Measurements from ENCODE around the gene THAP7. TPM values are rescaled to one million over a fixed set of nuclear protein-coding genes. Genes with fewer than 3 reads are reported as not detected.

THAP7 gene
- total RNA-seq, 1 experiment from 2014 or later, result 24.9 TPM

DNA sequence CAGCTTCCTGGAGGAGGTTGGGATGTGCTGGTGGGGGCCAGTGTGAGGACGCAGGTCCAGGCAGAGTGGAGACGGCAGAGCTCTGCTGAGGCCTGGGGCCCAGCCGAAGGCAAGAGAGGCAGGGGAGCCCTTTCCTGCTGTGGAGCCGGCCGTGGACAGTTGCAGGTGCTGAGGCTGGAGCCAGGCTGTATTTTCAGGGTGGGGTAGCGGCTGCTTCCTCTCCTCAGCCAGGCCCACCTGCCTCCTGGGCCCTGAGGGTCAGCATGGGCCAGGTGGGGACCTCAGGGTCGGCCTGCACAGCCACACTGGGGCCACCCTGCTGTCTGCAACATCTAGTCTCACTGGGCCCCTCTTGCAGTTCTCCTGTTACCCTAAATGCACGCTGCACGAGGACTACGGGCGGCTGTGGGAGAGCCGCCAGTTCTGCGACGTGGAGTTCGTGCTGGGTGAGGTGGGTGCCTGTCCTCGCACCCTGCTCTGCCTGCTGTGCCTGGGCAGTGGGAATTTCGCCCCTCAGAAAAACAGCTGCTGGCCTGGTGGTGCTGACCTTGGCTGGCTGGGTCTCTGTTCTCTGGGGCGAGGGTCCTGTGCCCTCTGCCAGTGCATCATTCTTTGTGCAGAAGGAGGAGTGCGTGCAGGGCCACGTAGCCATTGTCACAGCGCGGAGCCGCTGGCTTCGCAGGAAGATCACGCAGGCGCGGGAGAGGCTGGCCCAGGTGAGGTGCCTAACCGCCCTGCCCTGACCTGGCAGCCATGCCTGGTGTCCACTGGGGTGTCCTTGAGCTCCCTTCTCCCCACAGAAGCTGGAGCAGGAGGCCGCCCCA lies 8.4 kb downstream of the THAP7 start:
- TF ChIP-seq, protein P1, sequence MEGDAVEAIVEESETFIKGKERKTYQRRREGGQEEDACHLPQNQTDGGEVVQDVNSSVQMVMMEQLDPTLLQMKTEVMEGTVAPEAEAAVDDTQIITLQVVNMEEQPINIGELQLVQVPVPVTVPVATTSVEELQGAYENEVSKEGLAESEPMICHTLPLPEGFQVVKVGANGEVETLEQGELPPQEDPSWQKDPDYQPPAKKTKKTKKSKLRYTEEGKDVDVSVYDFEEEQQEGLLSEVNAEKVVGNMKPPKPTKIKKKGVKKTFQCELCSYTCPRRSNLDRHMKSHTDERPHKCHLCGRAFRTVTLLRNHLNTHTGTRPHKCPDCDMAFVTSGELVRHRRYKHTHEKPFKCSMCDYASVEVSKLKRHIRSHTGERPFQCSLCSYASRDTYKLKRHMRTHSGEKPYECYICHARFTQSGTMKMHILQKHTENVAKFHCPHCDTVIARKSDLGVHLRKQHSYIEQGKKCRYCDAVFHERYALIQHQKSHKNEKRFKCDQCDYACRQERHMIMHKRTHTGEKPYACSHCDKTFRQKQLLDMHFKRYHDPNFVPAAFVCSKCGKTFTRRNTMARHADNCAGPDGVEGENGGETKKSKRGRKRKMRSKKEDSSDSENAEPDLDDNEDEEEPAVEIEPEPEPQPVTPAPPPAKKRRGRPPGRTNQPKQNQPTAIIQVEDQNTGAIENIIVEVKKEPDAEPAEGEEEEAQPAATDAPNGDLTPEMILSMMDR (IDR thresholded peaks at IDR 0.05; ENCODE audit: unreplicated experiment), result no peak
- Mint-ChIP-seq H3K27me3 (ENCODE audit: insufficient read depth, unreplicated experiment) (no peaks in the 10 kb centered on the region), H3K36me3 (ENCODE audit: insufficient read depth, unreplicated experiment) (peaks cover 4% of the 10 kb centered on the region), H3K4me3 (ENCODE audit: unreplicated experiment) (no peak overlapping the region), H3K4me1 (ENCODE audit: insufficient read depth, unreplicated experiment) (no peaks in the 10 kb centered on the region), H3K9me3 (ENCODE audit: unreplicated experiment) (no peaks in the 10 kb centered on the region), H3K27ac (ENCODE audit: low read depth, unreplicated experiment) (no peak overlapping the region)
- POLR2A ChIA-PET, result no interaction called here
- CTCF ChIA-PET, result no interaction called here
- intact Hi-C loops (cut with micrococcal nuclease), result no loop called here
- BruUV-seq (replicated peaks), result no TSS peak
- no peak for DNase-seq (ENCODE audit: unreplicated experiment)

DNA sequence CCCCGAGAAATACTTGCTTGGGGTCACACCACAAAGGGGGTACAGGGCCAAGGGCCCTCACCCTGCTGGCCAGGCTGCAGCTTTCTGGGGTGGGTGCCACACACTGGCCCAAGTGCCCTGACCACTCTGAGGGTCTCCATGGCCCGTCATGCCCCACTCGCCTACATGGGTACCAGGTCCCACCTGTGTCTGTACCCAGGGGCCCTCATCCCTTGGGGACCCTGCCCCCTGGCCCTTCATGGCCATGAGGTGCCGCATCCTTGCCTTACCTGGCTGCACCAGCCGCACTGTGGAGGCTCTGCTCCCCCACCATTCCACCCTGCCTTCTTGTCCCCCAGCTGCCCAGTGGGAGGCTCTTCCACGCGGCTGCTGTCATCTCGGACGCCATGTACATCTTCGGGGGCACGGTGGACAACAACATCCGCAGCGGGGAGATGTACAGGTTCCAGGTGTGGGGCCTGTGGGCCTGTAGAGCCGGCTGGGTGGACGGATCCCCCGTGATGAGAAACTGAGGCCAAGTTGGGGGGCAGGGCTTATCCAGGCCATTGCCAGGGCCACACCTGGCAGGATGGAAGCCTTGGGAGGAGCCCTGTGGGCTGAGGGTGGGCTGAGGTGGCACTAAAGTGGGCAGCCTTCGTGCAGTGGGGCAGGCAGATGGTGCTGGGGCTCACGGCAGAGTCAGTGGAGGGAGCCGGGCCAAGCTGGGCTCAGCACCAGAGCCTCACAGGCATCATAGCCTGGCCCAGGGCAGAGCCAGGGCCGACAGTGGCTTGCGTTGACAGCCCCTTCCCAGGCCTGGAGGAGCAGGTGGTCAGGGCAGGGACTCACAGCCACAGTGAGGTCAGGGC lies 9.2 kb downstream of the THAP7 start:
- CTCF ChIA-PET, result no interaction called here
- H3K4me1 Mint-ChIP-seq (ENCODE audit: insufficient read depth, unreplicated experiment), result no peaks in the 10 kb centered on the region
- intact Hi-C loops (cut with micrococcal nuclease), result no loop called here
- DNase-seq (ENCODE audit: unreplicated experiment), result no peak
- POLR2A ChIA-PET, result interaction anchor here (2.0 kb wide), 1 partner anchor 9 kb away, joined by 6 read pairs; the partner anchor contains the start of gene THAP7
- BruUV-seq (replicated peaks), result no TSS peak
- no peak overlapping the region for H3K4me3 Mint-ChIP-seq (ENCODE audit: unreplicated experiment)
- H3K27me3 Mint-ChIP-seq (ENCODE audit: insufficient read depth, unreplicated experiment), result no peaks in the 10 kb centered on the region
- H3K27ac Mint-ChIP-seq (ENCODE audit: low read depth, unreplicated experiment), result no peak overlapping the region
- no peaks in the 10 kb centered on the region for H3K9me3 Mint-ChIP-seq (ENCODE audit: unreplicated experiment)
- TF ChIP-seq, protein P1 (IDR thresholded peaks at IDR 0.05; ENCODE audit: unreplicated experiment), result no peak
- H3K36me3 Mint-ChIP-seq (ENCODE audit: insufficient read depth, unreplicated experiment), result peaks cover 4% of the 10 kb centered on the region

DNA sequence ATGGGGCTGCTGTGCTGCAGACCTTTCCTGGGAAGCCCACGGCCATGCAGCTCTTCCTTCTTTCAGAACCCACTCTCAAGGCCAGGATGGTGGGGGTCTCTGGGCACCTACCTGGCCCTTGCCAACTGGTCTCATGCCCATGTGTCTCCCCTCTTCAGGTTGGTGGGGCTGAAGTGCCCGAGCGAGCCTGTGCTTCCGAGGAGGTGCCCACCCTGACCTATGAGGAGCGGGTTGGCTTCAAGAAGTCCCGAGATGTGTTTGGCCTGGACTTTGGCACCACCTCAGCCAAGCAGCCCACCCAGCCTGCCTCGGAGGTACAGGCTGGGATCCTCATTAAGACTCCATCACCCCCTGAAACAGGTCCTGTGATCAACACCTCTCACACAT lies 9.9 kb downstream of the THAP7 start:
- no peak overlapping the region for H3K4me3 Mint-ChIP-seq (ENCODE audit: unreplicated experiment)
- no peaks in the 10 kb centered on the region for H3K9me3 Mint-ChIP-seq (ENCODE audit: unreplicated experiment)
- ChIA-PET CTCF (interaction anchor here (2.6 kb wide), 1 partner anchor 106 kb away, joined by 7 read pairs; no protein-coding TSS in a partner anchor), POLR2A (interaction anchor here (2.0 kb wide), 1 partner anchor 9 kb away, joined by 6 read pairs; the partner anchor contains the start of gene THAP7)
- BruUV-seq (replicated peaks), result no TSS peak
- no peak overlapping the region for H3K27ac Mint-ChIP-seq (ENCODE audit: low read depth, unreplicated experiment)
- intact Hi-C loops (cut with micrococcal nuclease), result no loop called here
- no peaks in the 10 kb centered on the region for H3K27me3 Mint-ChIP-seq (ENCODE audit: insufficient read depth, unreplicated experiment)
- TF ChIP-seq, protein P1 (IDR thresholded peaks at IDR 0.05; ENCODE audit: unreplicated experiment), result no peak
- no peaks in the 10 kb centered on the region for H3K4me1 Mint-ChIP-seq (ENCODE audit: insufficient read depth, unreplicated experiment)
- no peak for DNase-seq (ENCODE audit: unreplicated experiment)
- peaks cover 4% of the 10 kb centered on the region for H3K36me3 Mint-ChIP-seq (ENCODE audit: insufficient read depth, unreplicated experiment)
